H9 (cell line): ENCODE results near the gene EFHD1. TPM values are rescaled to one million over a fixed set of nuclear protein-coding genes. Genes with fewer than 3 reads are reported as not detected.
A peak's percentile ranks its signal among the peaks of the same experiment; 100 is the strongest.

ENCODE experiments used
- DNase-seq: peaks from one replicate; pipeline ENCODE4 v3.0.0-alpha.2; 2017
- H2AFZ ChIP-seq: one replicate; pipeline ENCODE4 v1.6.1; 2013; ENCODE audit warnings: mild to moderate bottlenecking, low read length, control low read depth, moderate library complexity
- H2AK5ac ChIP-seq: 2 replicates; pipeline ENCODE4 v1.6.1; 2013; ENCODE audit warnings: low read length, control low read depth, mixed read lengths; ENCODE audit not compliant: insufficient read length
- H2BK120ac ChIP-seq: one replicate; pipeline ENCODE4 v1.6.1; 2013; ENCODE audit warnings: low read depth, mild to moderate bottlenecking, low read length, control low read depth, inconsistent platforms; ENCODE audit not compliant: poor library complexity, severe bottlenecking
- H2BK12ac ChIP-seq: 2 replicates; pipeline ENCODE4 v1.6.1; 2013; ENCODE audit warnings: low read length, control low read depth, mixed read lengths, low read depth; ENCODE audit not compliant: insufficient read length
- H2BK15ac ChIP-seq: 2 replicates; pipeline ENCODE4 v1.6.1; 2013; ENCODE audit warnings: low read depth, low read length, control low read depth
- H2BK20ac ChIP-seq: one replicate; pipeline ENCODE4 v1.6.1; 2013; ENCODE audit warnings: low read depth, mild to moderate bottlenecking, low read length, control low read depth, inconsistent platforms; ENCODE audit not compliant: poor library complexity, severe bottlenecking
- H2BK5ac ChIP-seq: 2 replicates; pipeline ENCODE4 v1.6.1; 2013; ENCODE audit warnings: low read length, control low read depth, mixed read lengths; ENCODE audit not compliant: insufficient read length
- H3K14ac ChIP-seq: 2 replicates; pipeline ENCODE4 v1.6.1; 2013; ENCODE audit warnings: low read length, control low read depth; ENCODE audit not compliant: insufficient read depth
- H3K18ac ChIP-seq: 2 replicates; pipeline ENCODE4 v1.6.1; 2013; ENCODE audit warnings: low read depth, mild to moderate bottlenecking, mixed read lengths, low read length, control low read depth; ENCODE audit not compliant: insufficient read length
- H3K23ac ChIP-seq: 2 replicates; pipeline ENCODE4 v1.6.1; 2013; ENCODE audit warnings: low read length, control low read depth, mixed read lengths, low read depth; ENCODE audit not compliant: insufficient read length
- H3K23me2 ChIP-seq: 2 replicates; pipeline ENCODE4 v1.6.1; 2013; ENCODE audit warnings: low read depth, mild to moderate bottlenecking, mixed read lengths, low read length, control low read depth; ENCODE audit not compliant: insufficient read length, poor library complexity, severe bottlenecking
- H3K27ac ChIP-seq: 2 replicates; pipeline ENCODE4 v1.5.1; 2013; ENCODE audit warnings: low read length, control low read depth, mixed read lengths, low read depth; ENCODE audit not compliant: insufficient read length
- H3K27me3 ChIP-seq: 2 replicates; pipeline ENCODE4 v1.6.1; 2013; ENCODE audit warnings: low read length, control low read depth, inconsistent platforms; ENCODE audit not compliant: insufficient read depth
- H3K4ac ChIP-seq: 2 replicates; pipeline ENCODE4 v1.6.1; 2013; ENCODE audit warnings: low read depth, mild to moderate bottlenecking, control low read depth, inconsistent platforms, low read length, moderate library complexity
- H3K4me1 ChIP-seq: 2 replicates; pipeline ENCODE4 v1.6.1; 2013; ENCODE audit warnings: low read length, control low read depth, inconsistent platforms; ENCODE audit not compliant: insufficient read depth
- H3K4me2 ChIP-seq: 2 replicates; pipeline ENCODE4 v1.6.1; 2013; ENCODE audit warnings: low read length, control low read depth, mixed read lengths; ENCODE audit not compliant: insufficient read length, insufficient read depth
- H3K56ac ChIP-seq: 2 replicates; pipeline ENCODE4 v1.6.1; 2013; ENCODE audit warnings: low read depth, mild to moderate bottlenecking, mixed read lengths, low read length, control low read depth; ENCODE audit not compliant: insufficient read length
- H3K79me1 ChIP-seq: 2 replicates; pipeline ENCODE4 v1.6.1; 2013; ENCODE audit warnings: low read depth, mild to moderate bottlenecking, moderate library complexity, low read length, control low read depth, inconsistent platforms; ENCODE audit not compliant: insufficient read depth, poor library complexity, severe bottlenecking
- H3K79me2 ChIP-seq: 2 replicates; pipeline ENCODE4 v1.6.1; 2013; ENCODE audit warnings: low read length, control low read depth, inconsistent platforms; ENCODE audit not compliant: insufficient read depth
- H3K9ac ChIP-seq: 2 replicates; pipeline ENCODE4 v1.6.1; 2013; ENCODE audit warnings: low read length, control low read depth, mixed read lengths; ENCODE audit not compliant: insufficient read length; ENCODE audit errors: extremely low read depth
- H3K9me3 ChIP-seq: one replicate; pipeline ENCODE4 v1.6.1; 2013; ENCODE audit warnings: low read depth, low read length, inconsistent platforms; ENCODE audit not compliant: control insufficient read depth
- H3T11ph ChIP-seq: one replicate; pipeline ENCODE4 v1.6.1; 2013; ENCODE audit warnings: mild to moderate bottlenecking, low read length, control low read depth, inconsistent platforms
- H4K20me1 ChIP-seq: one replicate; pipeline ENCODE4 v1.6.1; 2013; ENCODE audit not compliant: control insufficient read depth, insufficient read length, insufficient read depth
- H4K5ac ChIP-seq: 2 replicates; pipeline ENCODE4 v1.6.1; 2013; ENCODE audit warnings: low read depth, mild to moderate bottlenecking, mixed read lengths, low read length, control low read depth; ENCODE audit not compliant: insufficient read length
- H4K8ac ChIP-seq: replicated peaks from 2 replicates; pipeline ENCODE4 v1.6.1; 2013; ENCODE audit warnings: low read length, control low read depth, mixed read lengths, low read depth; ENCODE audit not compliant: insufficient read length
- H4K91ac ChIP-seq: 2 replicates; pipeline ENCODE4 v1.6.1; 2013; ENCODE audit warnings: low read depth, mild to moderate bottlenecking, moderate library complexity, mixed read lengths, low read length, control low read depth; ENCODE audit not compliant: insufficient read length
- H3K27ac Mint-ChIP-seq, 3 experiments: 2 replicates in 2 of 3; 3 replicates in 1 of 3; pipeline ENCODE4 v1.8.0; 2020 to 2021; ENCODE audit warnings: mixed read lengths in 3 of 3, mild to moderate bottlenecking in 1 of 3, moderate library complexity in 1 of 3
- H3K27me3 Mint-ChIP-seq: 2 replicates; pipeline ENCODE4 v1.8.0; 2021; ENCODE audit warnings: low read depth, mild to moderate bottlenecking, moderate library complexity, mixed read lengths
- H3K36me3 Mint-ChIP-seq, 3 experiments: 2 replicates in 2 of 3; 3 replicates in 1 of 3; pipeline ENCODE4 v1.8.0; 2020 to 2021; ENCODE audit warnings: low read depth in 3 of 3, mixed read lengths in 3 of 3; ENCODE audit not compliant: insufficient read depth in 1 of 3
- H3K4me1 Mint-ChIP-seq, 2 experiments: 2 replicates each; pipeline ENCODE4 v1.8.0; 2020; ENCODE audit warnings: mixed read lengths in 2 of 2
- H3K4me3 Mint-ChIP-seq, 2 experiments: 2 replicates in 1 of 2; 3 replicates in 1 of 2; pipeline ENCODE4 v1.8.0; 2020 to 2021; ENCODE audit warnings: mild to moderate bottlenecking in 2 of 2, mixed read lengths in 2 of 2, moderate library complexity in 1 of 2
- H3K9me3 Mint-ChIP-seq, 2 experiments: 2 replicates in 1 of 2; 3 replicates in 1 of 2; pipeline ENCODE4 v1.8.0; 2020; ENCODE audit warnings: mild to moderate bottlenecking in 2 of 2, mixed read lengths in 2 of 2, moderate library complexity in 1 of 2
- WGBS: extraction: QIAGEN DNeasy Blood & Tissue Kit; methylation state at CpG from one replicate; pipeline ENCODE4 v1.1.7; 2013; ENCODE audit warnings: missing lambda C conversion rate, low lambda C conversion rate, mixed read lengths; ENCODE audit not compliant: insufficient read length; ENCODE audit errors: extremely low coverage; 5-methylcytosine and 5-hydroxymethylcytosine counted together
- total RNA-seq: library from RNA; stranded (reverse); gene quantifications from 2 replicates; pipeline ENCODE4 v1.2.1, GENCODE V29; 2021
- TF ChIP-seq, protein P1 (sequence below): fragments of 200-600 bp; sonication (generic); conservative IDR thresholded peaks from 3 replicates; pipeline ENCODE4 v1.8.0; 2021; ENCODE audit warnings: antibody characterized with exemption, mild to moderate bottlenecking

EFHD1 gene
- total RNA-seq, 1 experiment from 2014 or later: 2.8 TPM

DNA sequence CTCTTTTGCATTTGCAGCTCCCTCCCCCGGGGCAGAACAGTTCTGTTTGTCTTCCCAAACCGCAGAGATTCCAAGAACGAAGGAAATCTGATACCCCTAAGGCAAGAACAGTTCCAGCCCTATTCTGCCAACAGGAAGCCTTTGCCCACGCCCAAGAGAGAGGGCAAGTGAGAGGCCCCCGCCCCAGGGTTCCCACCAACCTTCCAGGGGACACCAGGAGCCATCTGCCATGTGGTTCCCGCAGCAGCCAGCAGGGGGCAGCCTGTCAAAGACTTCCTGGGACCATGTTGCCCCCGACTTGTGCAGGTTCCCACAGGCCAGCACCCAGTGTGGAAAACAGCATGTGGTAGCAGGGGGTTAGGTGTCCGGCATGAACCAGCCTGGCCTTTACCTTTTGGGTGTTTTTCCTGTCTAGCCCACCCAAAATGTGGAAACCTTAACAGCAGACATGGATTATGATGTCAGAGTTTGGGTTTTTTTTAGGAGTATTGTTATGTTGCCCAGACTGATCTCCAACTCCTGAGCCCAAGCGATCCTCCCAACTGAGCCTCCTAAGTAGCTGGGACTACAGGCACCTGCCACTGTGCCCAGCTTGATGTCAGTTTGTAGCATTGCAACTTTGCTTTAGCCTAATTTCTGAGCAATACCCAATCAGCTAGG is 21.7 kb upstream of the EFHD1 start:
- no peak overlapping the region for H3K27ac ChIP-seq
- Mint-ChIP-seq H3K27ac (no peak overlapping the region), H3K27me3 (no peaks in the 10 kb centered on the region), H3K36me3 (no peaks in the 10 kb centered on the region), H3K4me3 (no peak overlapping the region), H3K9me3 (peaks cover 0 to 5% of the 10 kb centered on the region in 2 experiments; a peak in 3 of 5 replicates), H3K4me1 (no peaks in the 10 kb centered on the region; a peak in 2 of 4 replicates)
- no peak overlapping the region for H3K4ac ChIP-seq
- no peaks in the 10 kb centered on the region for H3K27me3 ChIP-seq
- no CpG with 5 or more reads among the region's 9 CpGs for WGBS
- TF ChIP-seq, protein P1, sequence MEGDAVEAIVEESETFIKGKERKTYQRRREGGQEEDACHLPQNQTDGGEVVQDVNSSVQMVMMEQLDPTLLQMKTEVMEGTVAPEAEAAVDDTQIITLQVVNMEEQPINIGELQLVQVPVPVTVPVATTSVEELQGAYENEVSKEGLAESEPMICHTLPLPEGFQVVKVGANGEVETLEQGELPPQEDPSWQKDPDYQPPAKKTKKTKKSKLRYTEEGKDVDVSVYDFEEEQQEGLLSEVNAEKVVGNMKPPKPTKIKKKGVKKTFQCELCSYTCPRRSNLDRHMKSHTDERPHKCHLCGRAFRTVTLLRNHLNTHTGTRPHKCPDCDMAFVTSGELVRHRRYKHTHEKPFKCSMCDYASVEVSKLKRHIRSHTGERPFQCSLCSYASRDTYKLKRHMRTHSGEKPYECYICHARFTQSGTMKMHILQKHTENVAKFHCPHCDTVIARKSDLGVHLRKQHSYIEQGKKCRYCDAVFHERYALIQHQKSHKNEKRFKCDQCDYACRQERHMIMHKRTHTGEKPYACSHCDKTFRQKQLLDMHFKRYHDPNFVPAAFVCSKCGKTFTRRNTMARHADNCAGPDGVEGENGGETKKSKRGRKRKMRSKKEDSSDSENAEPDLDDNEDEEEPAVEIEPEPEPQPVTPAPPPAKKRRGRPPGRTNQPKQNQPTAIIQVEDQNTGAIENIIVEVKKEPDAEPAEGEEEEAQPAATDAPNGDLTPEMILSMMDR: peak; percentile 91
- no peak overlapping the region for H4K8ac ChIP-seq
- no peak overlapping the region for H2BK15ac ChIP-seq
- no peaks in the 10 kb centered on the region for H3K9me3 ChIP-seq
- DNase-seq: peak; percentile 79
- no peak overlapping the region for H2AFZ ChIP-seq
- H3T11ph ChIP-seq: no peak overlapping the region
- no peak overlapping the region for H2BK5ac ChIP-seq
- no peak overlapping the region for H3K18ac ChIP-seq
- H2BK12ac ChIP-seq: no peak overlapping the region
- H4K5ac ChIP-seq: no peak overlapping the region
- no peak overlapping the region for H2BK20ac ChIP-seq
- no peaks in the 10 kb centered on the region for H3K23me2 ChIP-seq
- no peaks in the 10 kb centered on the region for H3K4me1 ChIP-seq
- no peak overlapping the region for H3K56ac ChIP-seq
- no peak overlapping the region for H2AK5ac ChIP-seq
- no peaks in the 10 kb centered on the region for H3K79me1 ChIP-seq
- H3K4me2 ChIP-seq: no peak overlapping the region
- H4K20me1 ChIP-seq: no peaks in the 10 kb centered on the region
- H3K9ac ChIP-seq: no peak overlapping the region
- H3K14ac ChIP-seq: no peak overlapping the region
- no peak overlapping the region for H2BK120ac ChIP-seq
- H3K23ac ChIP-seq: no peak overlapping the region
- no peaks in the 10 kb centered on the region for H3K79me2 ChIP-seq
- no peak overlapping the region for H4K91ac ChIP-seq
